Stimulated activated CD8-positive, alpha-beta memory T cell treated with anti-CD3 and anti-CD28 coated beads, Interleukin-12 subunit alpha, Interleukin-12 subunit beta, amount 100 ng/mL, for 1 hour (primary cell): Measurements from ENCODE around the gene TSR2.
"Not testable (repeated sequence)": the region's sequence is repeated elsewhere in the genome, so short reads cannot be mapped to it uniquely, and the experiment has no call there.

Experiments used
- DNase-seq: peaks from one replicate; pipeline ENCODE4 v3.0.0-alpha.2; 2020; ENCODE audit warnings: low read depth

The TSR2 gene

DNA sequence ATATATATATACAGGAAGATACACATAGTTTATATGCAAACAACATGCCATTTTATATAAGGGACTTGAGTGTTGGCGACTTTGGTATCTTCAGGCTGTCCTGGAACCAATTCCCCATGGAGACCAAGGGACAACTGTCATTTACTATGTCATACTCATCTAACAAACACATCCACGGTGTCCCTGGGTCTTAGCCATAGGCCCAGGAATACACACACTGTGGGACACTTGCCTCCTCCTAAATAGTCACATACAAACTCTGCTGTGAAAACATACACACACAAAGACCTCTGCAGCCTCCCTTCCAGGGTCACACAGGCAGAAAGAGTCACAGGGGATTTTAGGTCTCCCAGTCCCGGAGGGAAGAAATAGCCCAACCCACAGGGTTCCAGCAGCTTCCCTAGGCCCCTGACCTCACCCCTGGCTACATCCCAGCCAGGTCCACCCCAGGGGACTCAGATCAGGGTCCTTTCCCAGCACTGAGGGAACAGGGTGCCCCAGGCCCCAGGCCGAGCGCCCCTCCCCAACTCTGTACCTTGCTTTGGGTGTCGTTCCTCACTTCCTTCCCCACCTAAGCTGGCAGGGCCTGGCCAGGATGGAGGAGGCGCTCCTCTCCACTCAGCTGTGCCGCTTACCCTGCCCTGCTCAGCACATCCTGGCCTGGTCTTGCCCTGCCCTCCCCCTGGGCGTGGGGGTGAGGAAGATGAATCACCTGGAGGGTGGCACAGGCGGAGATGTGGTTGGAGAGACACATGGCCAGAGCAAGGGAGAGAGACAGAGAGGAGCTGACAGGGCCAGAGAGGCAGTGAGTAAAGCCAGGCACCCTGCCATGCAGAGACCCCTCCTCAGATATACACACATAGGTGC is 34.0 kb downstream of the TSR2 start:
- DNase-seq = no peak

DNA sequence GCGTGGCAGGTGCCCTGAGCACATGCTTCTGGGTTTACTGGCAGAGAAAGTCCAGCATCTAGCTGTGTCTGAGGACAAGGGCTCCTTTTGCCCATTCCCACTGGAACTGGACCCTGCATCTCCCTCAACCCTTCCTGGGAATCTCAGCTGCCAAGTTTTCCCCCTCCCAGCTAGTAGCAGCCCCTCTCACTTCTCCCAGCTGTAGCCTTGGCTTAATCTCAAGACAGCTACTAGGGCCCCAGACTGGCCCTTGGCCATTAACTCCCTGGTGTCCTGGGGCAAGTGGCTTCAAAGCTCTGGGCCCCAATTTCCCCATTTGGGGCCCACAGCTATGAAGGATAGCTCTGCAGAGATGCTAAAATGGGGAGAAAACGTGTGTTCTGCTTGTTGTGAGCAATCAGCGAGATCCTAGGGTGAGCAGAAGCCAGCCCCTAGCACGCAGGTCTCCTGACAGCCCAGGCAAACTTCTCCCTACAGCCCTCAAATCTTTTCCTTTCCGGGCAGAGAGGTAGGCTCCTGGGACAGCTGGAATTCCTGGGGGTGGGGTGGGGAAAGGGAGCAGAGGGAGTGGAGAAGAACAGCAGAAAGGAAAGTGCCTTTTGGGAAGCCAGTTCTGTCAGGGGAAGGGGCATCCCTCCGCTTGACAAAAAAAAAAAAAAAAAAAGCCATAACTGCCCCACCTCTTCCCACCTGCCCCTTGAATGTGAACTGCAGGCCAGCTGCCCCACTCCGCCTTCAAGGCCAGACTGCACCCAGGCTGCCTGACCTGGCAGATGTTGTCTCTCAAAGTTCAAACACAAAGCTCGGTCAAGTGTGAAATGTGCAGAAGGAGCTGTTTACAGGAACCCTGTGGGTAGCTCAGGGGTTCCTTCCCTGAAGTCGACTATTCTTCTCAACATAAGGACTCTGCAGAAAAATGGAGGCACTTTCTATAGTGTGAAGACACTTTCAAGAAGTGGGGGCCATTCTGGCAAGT is 39.2 kb downstream of the TSR2 start:
- no peak for DNase-seq

DNA sequence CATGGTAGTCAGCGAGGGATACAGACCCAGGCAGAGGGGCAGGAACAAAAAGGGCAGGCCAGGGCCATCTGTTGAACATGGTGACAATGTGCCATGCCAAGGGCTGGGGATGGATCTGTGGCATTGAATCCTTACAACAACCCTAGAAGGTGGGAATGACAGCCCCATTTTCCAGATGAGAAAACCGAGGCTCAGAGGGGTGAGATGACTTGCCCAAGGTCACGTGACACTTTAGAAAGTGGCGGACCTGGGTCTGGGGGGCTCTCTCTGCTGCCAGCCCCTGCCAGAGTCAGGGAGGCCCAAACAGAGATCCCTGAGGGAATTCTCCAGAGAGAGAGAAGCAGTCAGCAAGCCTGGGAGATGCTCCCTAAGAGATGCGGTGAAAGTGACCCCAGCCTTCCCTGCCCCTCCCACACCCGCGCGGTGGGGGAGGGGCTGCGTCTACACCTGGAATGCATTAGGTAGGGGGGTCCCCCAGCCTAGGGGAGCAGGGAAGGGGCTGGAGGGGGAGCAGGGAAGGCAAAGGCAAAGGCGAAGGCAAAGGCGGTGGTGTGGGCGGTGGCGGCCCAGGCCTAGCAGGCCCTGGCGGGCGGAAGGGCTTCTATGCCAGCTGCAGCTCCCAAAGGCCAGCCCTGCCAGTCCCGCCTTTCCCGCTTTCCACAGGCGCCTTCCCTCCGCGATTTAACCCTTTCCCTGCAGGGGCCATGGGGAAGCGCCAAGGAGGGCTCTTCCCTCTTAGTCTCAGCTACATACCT is 42.8 kb downstream of the TSR2 start:
- DNase-seq = no peak

DNA sequence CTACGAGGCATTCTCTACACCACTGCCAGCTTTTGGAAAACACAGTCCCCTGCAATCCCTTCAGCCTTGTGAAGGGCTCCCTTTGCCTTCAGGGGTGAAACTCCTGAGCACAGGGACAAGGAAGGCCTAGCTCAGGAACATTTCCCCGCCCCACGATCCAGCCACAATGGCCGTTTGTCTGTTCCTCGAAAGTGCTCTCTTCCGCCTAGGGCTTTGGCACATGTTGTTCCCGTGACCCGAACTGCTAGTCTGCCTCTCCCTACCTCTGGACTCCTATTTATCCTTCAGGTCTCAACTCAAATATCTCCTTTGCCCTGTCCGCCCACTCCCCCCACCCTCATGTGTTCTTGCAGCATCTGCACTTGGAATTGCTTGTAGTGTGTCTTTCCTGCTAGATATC is 43.7 kb downstream of the TSR2 start:
- DNase-seq = no peak

DNA sequence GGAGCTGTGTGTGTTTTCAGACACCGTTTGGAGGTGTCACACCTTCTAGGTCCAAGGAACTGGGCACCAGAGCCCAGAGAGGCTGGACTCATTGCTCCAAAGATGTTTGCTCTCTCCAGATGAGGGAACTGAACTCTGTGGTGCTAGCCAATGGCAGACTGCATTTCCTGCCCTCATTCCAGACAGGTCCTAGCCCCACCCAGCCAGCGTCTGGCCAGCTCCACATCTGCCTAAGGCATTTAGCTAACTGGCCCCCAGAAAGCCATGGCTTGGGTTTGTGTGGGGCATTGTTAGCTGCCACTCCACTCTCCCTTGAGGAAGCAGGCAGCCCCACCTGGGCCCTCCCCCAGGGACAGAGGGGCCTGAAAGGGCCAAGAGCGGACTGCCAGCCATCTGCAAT is 44.5 kb downstream of the TSR2 start:
- DNase-seq = no peak

DNA sequence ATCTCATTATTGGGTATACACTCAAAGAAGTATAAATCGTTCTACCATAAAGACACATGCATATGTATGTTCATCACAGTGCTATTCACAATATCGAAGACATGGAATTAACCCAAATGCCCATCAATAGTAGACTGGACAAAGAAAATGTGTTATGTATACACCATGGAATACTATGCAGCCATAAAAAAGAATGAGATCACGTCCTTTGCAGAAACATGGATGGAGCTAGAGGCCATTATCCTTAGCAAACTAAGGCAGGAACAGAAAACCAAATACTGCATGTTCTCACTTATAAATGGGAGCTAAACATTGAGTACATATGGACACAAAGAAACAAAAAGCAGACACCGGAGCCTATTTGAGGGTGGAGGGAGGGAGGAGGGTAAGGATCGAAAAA is 49.6 kb downstream of the TSR2 start:
- not testable (repeated sequence) for DNase-seq

DNA sequence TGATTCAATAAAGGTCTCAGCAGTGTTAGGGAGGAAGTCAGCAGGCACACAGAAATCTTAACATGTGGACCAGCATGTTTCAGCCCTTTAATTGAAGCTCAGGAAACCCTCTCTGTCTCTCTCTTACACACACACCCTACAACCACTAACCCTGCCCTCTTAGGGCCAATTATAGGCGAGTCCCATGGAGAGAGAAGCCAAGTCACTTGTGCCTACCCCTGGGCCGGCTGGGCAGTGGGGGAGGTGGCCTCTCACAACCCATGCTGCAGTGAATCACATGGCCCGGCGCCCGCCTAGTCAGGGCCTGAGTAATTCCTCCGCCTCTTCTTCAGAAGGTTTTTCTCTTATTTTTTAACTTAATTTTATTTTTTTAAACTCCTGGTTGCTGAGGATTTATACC is 52.1 kb downstream of the TSR2 start:
- DNase-seq = no peak

DNA sequence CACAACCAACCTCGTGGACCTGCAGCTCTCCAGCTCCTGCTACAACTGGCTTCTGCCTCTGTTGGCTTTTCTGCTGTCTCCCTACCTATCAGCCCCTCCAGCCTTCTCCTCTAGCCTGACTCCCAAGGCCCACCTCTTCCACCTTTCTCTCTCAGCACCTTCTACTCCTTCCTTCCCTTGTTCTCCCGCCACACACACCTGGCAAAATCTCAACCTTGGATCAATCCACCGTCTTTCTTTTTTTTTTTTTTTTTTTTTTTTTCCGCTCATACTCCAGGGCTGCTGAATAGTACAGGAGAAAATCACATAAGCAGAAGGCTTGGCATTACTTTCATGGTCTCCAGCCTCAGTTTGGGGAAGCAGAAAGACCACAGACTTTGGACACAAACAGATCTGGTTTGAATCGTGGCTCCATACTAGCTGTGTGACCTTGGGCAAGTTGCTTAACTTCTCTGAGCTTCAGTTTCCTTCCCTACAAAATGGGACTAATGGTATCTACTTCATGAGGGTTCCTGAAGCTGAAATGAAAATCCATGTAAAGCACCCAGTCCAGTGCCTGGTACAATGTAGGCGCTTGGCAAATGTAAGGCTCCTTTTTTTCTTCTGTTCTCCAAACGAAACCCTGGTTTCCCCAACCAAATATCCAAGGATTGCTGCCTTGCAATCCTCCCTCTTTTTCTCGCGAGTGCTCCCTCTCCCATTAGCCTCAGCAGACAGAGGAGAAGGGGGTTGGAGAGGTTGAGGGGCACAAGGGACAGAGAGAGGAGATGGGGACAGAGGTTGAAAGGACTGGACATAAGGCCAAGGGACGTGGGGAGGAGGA is 54.2 kb downstream of the TSR2 start:
- no peak for DNase-seq
